UCSD-AML1 (cell line): ENCODE data around the gene SRRM4.
"Not testable (repeated sequence)": the region's sequence is repeated elsewhere in the genome, so short reads cannot be mapped to it uniquely, and the experiment has no call there.

Experiments
- DNase-seq: peaks from one replicate; lab custom pipeline; 2025; ENCODE audit not compliant: unreplicated experiment; lab: John Stamatoyannopoulos, UW

Gene SRRM4

DNA sequence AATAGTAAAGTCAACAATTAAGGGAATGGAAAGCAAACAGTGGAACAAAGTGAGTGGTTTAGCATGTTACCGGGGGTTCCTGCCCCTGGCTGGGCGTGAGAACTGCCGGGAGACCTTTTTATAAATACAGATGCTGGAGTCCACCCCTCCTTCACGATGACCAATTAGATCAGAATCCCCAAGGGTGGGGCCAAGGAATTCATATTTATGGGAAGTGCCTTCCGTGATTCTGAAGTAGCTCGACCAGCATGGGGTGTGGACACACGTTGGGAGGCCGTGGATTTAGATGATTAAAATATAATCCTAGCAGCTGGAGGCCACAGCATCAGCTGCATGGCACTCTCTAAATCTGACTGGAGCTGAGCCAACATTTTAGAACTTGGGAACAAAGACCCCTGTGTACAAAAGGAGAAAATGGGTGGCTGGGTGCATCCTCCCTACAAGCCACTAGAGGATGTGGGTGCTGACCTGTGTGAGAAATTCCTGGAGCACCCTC lies 87.9 kb downstream of the SRRM4 start:
- DNase-seq, result no peak

DNA sequence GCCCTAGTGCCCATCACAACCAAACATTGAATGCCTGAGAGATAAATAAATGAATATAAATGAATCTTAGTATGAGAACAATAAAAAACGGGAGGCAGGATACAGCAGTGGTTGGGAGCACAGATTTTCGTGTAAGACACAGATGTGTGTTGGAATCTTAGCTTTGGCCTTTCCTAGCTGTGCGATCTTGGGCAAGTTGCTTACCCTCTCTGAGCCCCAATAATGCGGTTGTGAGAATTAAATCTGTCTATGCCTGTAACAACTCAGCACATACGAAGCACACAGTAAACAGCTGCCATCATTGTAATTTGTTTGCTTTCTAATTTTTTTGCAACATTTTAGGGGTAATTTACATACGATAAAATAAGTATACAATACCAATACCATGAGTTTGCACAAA lies 89.8 kb downstream of the SRRM4 start:
- DNase-seq, result no peak

DNA sequence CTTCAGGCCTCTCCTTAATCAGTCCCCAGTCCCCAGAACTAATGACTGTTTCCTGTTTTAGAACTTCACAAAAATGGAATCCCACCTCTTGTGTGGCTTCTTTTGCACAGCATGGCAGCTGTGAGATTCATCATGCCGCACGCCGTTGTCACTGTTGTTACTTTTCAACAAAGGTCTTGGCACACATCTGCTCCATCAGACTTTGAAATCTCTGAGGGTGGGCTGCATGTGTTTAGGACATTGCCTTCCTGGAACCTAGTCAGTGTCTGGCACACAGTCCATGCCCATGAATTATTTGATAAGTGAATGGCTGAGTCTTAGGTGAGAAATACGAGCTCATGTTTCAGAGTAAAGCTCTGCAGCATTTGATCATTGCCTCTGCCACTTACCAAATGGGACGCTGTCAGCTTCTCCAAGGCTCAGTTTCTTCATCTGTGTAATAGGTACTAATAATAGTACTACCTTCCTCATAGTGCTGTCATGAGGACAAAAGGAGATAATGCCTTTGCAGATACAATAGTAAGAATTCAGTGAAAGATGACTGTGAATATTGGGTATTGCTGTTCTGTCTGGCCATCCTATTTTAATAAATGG lies 90.4 kb downstream of the SRRM4 start:
- no peak for DNase-seq

DNA sequence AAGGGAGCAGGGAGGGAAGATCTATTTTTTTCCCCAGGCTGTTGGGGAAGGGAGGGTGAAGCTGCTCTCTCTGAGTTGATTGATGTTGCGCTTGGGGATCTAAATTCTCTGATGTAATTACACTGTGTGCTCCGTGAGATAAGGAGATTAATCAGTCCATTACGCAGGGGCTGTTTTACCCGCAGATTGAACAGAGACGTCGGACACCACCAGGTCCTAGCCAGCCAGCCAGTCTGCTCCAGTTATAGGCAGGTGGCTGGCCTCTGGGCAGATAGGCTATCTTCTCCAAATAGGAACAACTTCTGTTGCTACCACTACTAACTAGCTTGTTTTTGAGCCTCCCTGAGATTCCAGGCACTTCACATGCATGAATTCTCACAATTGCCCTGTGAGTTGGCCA lies 91.1 kb downstream of the SRRM4 start:
- no peak for DNase-seq

DNA sequence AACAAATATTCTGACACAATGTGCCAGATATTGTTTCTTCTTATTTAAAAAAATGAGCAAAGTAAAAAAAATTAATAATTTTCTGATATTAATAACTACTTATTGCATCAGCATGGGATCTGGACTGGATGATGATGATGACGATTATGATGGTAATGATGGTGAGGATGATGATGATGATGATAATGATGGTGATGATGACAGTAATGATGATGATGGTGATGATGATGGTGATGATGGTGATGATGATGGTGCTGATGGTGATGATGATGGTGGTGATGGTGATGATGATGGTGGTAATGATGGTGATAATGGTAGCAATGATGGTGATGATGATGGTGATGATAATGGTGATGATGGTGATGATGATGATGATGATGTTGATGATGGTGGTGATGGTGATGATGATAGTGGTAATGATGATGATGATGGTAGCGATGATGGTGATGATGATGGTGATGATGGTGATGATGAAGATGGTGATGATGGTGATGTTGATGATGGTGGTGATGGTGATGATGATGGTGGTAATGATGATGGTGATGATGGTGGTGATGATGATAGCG lies 94.0 kb downstream of the SRRM4 start:
- no peak for DNase-seq

DNA sequence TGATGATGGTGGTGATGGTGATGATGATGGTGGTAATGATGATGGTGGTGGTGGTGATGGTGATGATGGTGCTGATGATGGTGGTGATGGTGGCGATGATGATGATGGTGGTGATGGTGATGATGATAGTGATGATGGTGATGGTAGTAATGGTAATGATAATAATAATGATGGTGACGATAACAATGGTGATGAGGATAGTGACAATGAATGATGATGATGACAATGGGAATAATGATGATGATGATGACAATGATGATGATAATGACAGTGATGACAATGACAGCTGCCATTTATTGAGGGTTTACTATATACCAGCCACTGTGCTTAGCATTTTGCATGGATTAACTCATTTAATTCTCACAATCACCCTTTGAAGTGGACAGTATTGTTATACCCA lies 94.6 kb downstream of the SRRM4 start:
- no peak for DNase-seq

DNA sequence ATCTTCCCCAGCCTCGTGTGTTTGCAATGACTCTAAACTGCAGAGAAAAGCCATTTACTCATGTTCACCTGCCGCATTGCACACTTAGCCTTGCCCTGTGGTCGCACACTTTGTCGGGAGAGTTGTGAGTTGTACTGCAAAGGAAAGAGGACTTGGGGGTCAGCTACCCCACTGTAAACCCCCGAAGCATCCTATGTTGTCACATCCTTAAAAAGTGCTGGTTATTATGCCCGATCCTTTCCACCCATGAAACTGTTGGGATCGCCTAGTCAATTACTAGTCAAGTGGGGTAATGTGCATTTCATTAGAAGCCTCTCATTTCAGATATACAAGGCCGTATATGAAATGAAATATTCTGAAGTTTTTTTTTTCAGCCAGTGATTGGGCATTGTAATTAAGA lies 98.2 kb downstream of the SRRM4 start:
- DNase-seq, result no peak

DNA sequence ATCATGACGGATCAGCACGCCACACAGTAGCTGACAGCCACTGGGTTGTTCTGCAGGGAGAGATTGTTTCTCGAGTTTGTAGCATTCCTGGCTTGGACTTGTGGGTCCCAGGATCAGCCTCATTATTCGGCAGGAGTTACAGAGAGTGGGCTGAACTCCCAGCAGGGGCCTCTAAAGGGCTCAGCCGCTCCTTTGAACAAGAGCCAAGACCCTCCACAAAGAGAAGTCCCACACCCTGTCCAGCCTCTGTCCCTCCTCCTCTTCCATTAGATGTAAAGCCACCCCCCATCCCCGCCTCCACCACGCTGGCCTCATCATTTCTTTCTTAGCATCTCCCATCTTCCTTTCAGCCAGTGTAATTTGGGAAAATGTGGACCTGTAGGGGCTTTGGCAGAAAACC lies 100.7 kb downstream of the SRRM4 start:
- no peak for DNase-seq

DNA sequence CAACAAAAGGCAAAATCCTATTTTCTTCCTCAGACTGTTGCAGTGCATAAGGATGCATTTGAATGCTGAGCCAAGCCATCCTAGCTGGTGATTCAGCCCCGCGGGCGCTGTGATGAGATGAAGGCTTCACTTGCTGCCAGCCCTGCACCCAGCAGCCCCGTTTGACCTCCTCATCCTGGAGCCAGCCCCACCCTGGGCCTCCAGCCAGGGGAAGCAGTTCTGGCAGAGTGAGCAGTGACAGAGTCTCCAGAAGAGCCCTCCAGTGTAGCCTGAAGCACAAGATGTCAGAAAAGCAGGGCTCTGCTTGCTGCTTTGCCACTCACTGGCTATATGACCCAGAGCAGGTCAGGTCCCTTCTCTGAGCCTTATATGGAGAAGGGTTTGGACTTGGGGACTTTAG lies 101.2 kb downstream of the SRRM4 start:
- DNase-seq, result no peak

DNA sequence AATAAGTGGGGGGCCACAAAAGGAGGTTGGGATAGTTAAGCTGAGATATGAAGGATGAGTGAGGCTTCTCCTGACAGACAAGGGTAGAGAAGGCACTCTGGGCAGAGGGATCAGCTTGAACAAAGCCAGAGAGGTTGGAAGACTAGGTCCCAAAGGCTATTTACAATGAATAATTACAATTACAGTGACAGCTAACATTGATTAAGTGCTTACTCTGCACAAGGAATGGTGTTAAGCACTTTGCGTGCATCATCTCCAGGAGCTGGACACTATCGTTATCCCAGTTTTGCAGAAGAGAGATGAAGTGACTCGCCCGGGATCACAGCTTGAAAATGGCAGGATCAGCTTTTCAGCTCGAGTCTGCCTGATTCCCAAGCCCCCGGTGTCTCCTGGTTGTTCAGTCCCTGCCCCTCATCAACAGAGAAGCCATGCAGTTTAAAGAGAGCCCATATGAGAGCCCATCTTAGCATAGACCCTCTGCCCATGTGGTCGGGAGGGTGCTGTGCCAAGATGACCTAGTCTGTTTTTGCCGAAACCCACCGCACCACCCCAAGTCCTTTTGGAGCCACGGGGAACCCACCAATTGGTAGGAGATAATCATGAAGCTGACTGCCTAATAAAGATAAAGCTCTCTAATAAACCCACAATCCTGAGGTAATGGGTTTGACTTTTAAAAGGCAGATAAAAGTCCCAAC lies 107.5 kb downstream of the SRRM4 start:
- no peak for DNase-seq

DNA sequence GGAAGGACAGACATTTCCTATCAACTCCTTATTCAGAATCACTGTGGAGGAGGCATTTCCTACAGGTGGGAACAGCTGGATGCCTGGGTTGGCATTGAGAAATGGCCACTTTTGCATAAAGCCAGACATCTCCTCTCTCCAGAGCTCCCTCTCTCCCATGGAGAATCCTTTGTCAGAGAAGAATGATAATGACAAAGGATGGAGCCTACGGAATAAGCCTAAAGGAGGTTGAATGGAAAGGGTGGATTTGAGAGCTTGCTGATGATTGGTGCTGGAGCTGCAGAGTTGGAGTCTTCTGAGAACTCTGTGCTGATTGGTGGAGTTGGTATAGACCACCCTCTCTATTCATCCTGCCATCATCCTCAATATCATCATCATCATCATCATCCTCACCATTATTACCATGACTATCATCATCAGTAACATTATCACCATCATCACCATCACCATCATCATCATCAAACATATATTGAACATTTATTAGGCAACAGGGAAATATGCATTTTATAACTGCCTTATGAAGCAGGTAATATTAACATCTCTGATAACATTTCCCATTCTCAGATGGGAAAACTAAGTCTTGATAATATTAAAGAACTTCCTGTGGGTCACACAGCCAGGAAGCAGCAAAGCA lies 108.2 kb downstream of the SRRM4 start:
- DNase-seq, result no peak

DNA sequence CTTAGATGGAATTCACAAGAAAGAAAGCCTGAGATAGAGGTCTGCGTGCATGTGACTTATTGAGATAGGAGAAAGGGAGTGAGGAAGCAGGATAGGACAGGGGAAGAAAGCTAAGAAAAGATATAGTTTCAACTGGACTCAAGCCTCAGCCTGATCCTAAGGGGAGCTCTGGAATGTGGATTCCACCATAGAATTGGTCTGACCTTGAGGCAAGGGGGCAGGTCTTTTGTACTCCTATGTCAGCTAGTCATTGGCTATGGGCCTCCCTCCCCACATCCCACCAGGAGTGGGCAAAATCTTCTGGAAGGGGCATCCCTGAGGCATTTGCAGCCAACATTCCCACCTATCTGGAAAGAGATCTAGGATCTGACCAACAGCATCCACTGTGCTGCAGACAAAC lies 108.9 kb downstream of the SRRM4 start:
- DNase-seq, result no peak

DNA sequence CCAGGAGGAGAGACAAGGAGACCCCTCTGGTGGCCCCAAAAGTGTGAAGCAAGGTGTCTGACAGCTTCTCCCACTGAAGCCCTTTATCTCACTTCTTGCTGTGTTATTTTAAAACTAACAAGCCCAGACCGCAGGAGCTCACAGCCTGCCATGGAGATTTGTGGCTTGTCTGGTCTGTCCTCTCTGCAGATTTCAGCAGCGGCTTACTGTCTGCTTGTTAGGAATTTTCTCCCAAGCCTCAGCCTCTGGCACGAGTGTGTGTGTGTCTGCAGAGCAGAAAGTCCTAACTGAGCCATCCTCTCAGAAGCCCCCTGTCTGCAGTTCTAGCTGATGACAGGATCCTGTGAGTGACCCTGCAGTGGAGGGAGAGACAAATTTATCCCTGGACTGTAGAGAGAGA lies 109.5 kb downstream of the SRRM4 start:
- no peak for DNase-seq

DNA sequence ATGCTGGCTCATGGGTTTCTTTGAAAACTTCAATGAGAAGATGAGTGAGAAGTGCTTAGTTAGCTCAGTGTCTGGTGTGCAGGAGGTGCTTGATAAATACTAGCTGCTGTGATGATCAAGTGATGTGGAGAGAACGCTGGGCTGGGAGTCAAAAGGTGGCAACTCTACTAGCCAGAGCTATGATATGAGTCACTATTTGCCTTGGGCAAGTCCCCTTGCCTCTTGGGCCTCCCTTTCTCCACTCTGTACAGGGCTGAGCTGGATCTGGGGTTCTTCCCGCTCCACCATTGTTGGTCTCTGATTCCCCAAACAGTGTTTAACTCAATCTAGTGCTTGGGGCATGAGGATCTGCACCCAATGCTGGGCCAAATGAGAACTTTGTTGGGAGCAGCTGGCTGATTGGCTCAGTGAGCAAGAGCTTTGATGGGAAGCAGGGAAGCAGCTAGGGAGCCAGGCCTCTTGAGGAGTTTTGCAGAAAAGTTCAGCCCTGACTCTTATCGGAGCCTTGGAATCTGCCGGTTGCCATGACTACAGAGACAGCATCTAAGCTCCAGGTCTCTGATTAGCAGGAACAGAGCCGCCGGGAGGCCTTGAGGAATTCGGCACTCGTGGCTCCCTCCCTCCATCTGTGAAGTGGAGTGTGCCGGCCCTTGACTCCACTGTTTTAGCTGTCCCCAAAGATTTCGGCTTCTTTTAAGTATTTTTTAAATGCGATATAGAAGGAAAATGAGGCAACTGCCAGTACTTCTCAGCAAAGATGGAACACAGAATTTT lies 115.3 kb downstream of the SRRM4 start:
- no peak for DNase-seq

DNA sequence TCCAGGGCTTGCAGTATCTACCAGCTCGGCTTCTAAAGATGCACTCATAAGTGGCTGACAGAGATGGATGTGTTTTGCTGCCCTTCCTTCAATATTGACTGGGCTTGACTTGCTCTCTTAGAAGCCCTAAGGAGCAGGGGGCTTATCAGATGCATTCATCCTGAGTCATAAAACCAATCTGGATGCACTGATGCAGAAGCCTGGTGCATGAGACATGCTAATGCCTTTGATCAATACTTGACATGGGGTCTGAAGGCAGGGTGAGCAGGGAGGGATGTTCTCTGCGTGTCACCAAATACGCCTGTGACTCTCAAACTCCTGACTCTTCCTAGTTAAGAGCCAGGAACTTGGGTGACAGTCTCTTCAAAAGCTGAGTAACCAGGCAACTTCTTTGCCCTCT lies 119.6 kb downstream of the SRRM4 start:
- DNase-seq, result no peak

DNA sequence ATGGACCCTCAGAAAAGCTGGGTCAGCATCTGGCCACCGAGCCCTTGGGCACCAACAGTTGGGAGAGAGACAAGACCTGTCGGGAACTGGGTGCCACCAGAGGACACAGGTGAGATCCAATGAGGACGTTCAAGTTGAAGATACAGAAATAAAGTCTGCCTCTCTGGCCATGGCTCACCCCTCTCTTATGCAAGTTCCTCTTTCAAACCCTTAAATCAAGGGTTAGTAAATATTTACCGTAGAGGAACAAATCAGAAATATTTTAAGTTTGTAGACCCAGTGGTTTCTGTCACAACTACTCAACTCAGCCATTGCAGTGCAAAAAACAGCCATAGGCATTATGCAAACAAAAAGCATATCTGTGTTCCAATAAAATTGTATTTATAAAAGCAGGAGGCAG lies 120.9 kb downstream of the SRRM4 start:
- no peak for DNase-seq

DNA sequence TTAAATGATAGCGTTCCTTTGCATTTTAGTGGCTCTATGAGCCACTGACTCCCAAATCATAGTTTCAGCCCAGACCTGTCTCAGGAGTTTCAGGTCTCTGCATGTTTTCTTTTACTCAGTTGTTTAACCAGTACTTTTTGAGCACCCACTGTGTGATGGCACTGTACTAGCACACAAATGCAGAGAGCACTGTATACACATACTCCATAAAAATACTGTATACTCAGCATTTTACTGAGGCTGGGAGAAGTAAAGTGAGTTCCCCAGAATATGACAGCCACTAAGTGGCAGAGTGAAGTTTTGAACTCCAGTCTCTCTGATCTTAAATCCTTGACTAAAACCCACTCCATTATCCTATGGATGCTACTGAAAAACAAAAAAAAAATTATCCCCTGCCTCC lies 121.4 kb downstream of the SRRM4 start:
- no peak for DNase-seq

DNA sequence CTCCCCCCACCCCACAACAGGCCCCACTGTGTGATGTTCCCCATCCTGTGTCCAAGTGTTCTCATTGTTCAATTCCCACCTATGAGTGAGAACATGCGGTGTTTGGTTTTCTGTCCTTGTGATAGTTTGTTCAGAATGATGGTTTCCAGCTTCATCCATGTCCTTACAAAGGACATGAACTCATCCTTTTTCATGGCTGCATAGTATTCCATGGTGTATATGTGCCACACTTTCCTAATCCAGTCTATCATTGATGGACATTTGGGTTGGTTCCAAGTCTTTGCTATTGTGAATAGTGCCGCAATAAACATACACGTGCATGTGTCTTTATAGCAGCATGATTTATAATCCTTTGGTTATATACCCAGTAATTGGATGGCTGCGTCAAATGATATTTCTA lies 123.6 kb downstream of the SRRM4 start:
- DNase-seq, result not testable (repeated sequence)

DNA sequence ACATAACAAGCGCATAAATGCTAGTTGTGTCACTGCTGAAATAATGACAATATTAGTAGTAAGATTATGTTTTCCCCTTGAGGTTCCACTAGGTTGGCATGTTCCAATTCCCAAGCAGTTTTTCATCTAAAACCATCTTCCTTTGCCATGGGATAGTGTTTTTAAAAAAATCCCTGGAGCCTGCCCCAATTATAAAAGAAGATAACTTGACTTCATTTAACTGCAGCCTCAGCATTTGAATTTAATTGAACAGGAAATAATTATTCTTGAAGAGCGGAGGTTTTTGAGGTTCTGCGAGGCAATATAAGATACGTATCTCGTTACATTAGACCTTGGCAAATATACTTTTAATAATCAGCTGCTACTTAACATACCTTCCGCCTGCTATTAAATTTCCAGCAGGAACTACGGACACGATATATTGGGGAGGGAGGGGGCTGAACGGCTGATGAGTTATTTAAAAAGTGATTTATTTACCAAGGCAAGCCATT lies 132.2 kb downstream of the SRRM4 start:
- DNase-seq, result no peak

DNA sequence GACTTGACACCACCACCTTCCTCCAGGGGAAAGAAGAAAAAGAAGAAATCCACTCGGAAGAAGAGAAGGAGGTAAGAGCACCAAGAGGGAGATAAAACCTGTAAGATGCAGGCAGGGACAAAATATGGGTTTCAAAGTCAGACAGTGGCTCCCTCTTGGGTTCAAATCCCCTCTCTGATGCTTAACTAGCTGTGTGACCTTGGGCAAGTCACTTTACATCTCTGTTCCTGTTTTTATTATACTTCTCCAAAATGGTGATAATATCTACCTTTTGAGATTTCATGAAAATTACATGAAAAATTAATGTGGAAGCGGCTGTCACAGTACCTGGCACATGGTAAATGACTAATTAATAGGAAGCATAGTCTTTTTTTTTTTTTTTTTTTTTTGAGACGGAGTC lies 133.0 kb downstream of the SRRM4 start:
- DNase-seq, result no peak

DNA sequence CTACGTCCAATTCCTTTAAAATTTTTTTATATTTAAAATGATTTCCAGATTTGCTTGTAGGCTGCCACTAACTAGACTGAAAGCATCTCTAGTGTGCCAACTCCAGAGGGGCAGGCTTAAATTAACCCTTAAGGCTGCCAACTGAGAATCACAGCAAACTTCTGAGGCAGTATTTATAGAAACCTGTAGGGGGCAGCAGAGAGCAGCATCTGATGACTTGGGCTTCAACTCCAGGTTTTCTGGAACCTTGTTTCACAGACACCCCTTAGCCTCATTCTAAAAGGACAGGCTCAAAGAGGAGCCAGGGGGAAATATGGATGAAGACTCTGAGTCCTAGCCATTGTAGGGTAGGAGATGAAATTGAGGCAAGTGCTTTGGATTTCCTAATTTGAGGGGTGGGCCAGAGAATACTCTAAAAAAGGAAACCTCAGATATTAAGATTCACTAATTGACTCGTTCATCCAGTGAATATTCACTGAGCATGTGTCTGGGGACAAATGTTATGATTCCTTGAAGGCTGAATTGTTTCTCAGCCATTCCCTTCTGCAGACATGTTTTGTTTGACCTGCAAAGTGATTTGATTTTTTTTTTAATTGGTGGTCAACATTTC lies 134.1 kb downstream of the SRRM4 start:
- peak; percentile 26 for DNase-seq
